Ishikawa (cell line): Measurements from ENCODE around the gene ATAD3C.

Experiments
- CREB1 ChIP-seq: IDR thresholded peaks from 2 replicates; pipeline ENCODE4 v1.6.1; 2012; ENCODE audit warnings: low read depth
- EP300 ChIP-seq: IDR thresholded peaks from 2 replicates; pipeline ENCODE4 v1.6.1; 2012; ENCODE audit warnings: borderline replicate concordance
- FOXM1 ChIP-seq: IDR thresholded peaks from 2 replicates; pipeline ENCODE4 v1.6.1; 2012; ENCODE audit warnings: low read depth, borderline replicate concordance
- NFIC ChIP-seq: IDR thresholded peaks from 2 replicates; pipeline ENCODE4 v1.6.1; 2012
- RAD21 ChIP-seq: IDR thresholded peaks from 2 replicates; pipeline ENCODE4 v1.6.1; 2012; ENCODE audit warnings: low read depth
- TCF12 ChIP-seq: IDR thresholded peaks from 2 replicates; pipeline ENCODE4 v1.6.1; 2012; ENCODE audit warnings: low read depth
- TEAD4 ChIP-seq: IDR thresholded peaks from 2 replicates; pipeline ENCODE4 v1.6.1; 2012
- YY1 ChIP-seq: IDR thresholded peaks from 2 replicates; pipeline ENCODE4 v1.6.1; 2012; ENCODE audit warnings: low read depth
- TF ChIP-seq, protein P1 (sequence below): IDR thresholded peaks from 2 replicates; pipeline ENCODE4 v1.6.1; 2012; ENCODE audit warnings: low read depth, mild to moderate bottlenecking
- TF ChIP-seq, protein P2 (sequence below): IDR thresholded peaks from 2 replicates; pipeline ENCODE4 v1.6.1; 2012

DNA sequence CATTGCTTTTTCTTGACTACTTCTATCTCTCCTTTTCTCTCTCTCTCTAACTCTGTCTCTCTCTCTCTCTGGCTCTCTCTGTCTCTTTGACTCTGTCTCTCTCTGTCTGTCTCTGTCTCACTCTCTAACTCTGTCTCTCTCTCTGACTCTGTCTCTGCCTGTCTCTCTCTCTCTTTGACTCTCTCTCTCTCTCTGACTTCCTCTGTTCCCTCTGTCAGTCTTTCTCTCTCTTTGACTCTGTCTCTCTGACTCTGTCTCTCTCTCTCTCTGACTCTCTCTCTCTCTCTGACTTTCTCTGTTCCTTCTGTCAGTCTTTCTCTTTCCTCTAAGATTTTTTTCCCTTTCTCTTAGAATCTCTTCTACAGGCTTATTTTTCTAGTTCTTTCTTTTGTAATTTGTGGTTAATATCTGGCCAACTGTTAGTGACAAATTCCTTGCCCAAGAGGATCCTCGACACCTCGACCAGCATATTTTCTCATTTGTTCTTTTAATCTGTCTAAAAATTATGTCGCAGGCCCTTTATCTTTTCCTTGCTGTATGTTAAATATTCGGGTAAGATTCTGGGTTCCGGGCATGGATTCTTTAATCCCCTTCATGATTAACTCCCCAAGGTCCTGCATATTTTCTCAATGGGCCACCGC is at the start of gene ATAD3C:
- TF ChIP-seq TCF12 = no peak
- TF ChIP-seq NFIC = no peak
- no peak for TF ChIP-seq TEAD4
- TF ChIP-seq, protein P1, sequence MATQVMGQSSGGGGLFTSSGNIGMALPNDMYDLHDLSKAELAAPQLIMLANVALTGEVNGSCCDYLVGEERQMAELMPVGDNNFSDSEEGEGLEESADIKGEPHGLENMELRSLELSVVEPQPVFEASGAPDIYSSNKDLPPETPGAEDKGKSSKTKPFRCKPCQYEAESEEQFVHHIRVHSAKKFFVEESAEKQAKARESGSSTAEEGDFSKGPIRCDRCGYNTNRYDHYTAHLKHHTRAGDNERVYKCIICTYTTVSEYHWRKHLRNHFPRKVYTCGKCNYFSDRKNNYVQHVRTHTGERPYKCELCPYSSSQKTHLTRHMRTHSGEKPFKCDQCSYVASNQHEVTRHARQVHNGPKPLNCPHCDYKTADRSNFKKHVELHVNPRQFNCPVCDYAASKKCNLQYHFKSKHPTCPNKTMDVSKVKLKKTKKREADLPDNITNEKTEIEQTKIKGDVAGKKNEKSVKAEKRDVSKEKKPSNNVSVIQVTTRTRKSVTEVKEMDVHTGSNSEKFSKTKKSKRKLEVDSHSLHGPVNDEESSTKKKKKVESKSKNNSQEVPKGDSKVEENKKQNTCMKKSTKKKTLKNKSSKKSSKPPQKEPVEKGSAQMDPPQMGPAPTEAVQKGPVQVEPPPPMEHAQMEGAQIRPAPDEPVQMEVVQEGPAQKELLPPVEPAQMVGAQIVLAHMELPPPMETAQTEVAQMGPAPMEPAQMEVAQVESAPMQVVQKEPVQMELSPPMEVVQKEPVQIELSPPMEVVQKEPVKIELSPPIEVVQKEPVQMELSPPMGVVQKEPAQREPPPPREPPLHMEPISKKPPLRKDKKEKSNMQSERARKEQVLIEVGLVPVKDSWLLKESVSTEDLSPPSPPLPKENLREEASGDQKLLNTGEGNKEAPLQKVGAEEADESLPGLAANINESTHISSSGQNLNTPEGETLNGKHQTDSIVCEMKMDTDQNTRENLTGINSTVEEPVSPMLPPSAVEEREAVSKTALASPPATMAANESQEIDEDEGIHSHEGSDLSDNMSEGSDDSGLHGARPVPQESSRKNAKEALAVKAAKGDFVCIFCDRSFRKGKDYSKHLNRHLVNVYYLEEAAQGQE = no peak
- no peak for TF ChIP-seq EP300
- TF ChIP-seq RAD21 = no peak
- no peak for TF ChIP-seq YY1
- TF ChIP-seq CREB1 = no peak
- TF ChIP-seq, protein P2, sequence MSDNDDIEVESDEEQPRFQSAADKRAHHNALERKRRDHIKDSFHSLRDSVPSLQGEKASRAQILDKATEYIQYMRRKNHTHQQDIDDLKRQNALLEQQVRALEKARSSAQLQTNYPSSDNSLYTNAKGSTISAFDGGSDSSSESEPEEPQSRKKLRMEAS = no peak
- TF ChIP-seq FOXM1 = no peak
